Endodermal cell (in vitro differentiated cells): Measurements from ENCODE around the gene HLA-DMB. TPM values are rescaled to one million over a fixed set of nuclear protein-coding genes. Genes with fewer than 3 reads are reported as not detected.

Experiments
- DNase-seq: peaks from one replicate; pipeline ENCODE4 v3.0.0-alpha.2; 2017
- H3K27ac ChIP-seq: 2 replicates; pipeline ENCODE4 v1.5.1; 2013; ENCODE audit warnings: mild to moderate bottlenecking, low read depth, low read length, moderate library complexity
- H3K27me3 ChIP-seq: 2 replicates; pipeline ENCODE4 v1.6.1; 2013; ENCODE audit warnings: mild to moderate bottlenecking, low read length, moderate library complexity; ENCODE audit not compliant: insufficient read depth, control insufficient read depth, poor library complexity, severe bottlenecking
- H3K36me3 ChIP-seq: 2 replicates; pipeline ENCODE4 v1.7.0; 2013; ENCODE audit warnings: mild to moderate bottlenecking, low read length, moderate library complexity; ENCODE audit not compliant: control insufficient read depth, insufficient read depth
- H3K4me1 ChIP-seq: one replicate; pipeline ENCODE4 v1.7.0; 2013; ENCODE audit warnings: low read length; ENCODE audit not compliant: control insufficient read depth, insufficient read depth
- H3K4me3 ChIP-seq: 2 replicates; pipeline ENCODE4 v1.5.1; 2013; ENCODE audit warnings: mild to moderate bottlenecking, low read length, moderate library complexity
- H3K9ac ChIP-seq: 2 replicates; pipeline ENCODE4 v1.6.1; 2013; ENCODE audit warnings: mild to moderate bottlenecking, low read length, moderate library complexity; ENCODE audit not compliant: poor library complexity, severe bottlenecking; ENCODE audit errors: extremely low read depth
- H3K9me3 ChIP-seq: 2 replicates; pipeline ENCODE4 v1.6.1; 2013; ENCODE audit warnings: mild to moderate bottlenecking, low read length, moderate library complexity; ENCODE audit not compliant: control insufficient read depth
- H3K27ac Mint-ChIP-seq: 2 replicates; pipeline ENCODE4 v1.8.0; 2020; ENCODE audit warnings: mixed read lengths
- H3K27me3 Mint-ChIP-seq: 2 replicates; pipeline ENCODE4 v1.8.0; 2021; ENCODE audit warnings: mild to moderate bottlenecking, mixed read lengths; ENCODE audit not compliant: insufficient read depth
- H3K36me3 Mint-ChIP-seq: 2 replicates; pipeline ENCODE4 v1.8.0; 2020; ENCODE audit warnings: low read depth, mixed read lengths
- H3K4me1 Mint-ChIP-seq: 2 replicates; pipeline ENCODE4 v1.8.0; 2020; ENCODE audit warnings: mixed read lengths
- H3K4me3 Mint-ChIP-seq: 2 replicates; pipeline ENCODE4 v1.8.0; 2020; ENCODE audit warnings: mild to moderate bottlenecking, moderate library complexity, mixed read lengths
- H3K9me3 Mint-ChIP-seq: 2 replicates; pipeline ENCODE4 v1.8.0; 2020; ENCODE audit warnings: mild to moderate bottlenecking, mixed read lengths
- CTCF ChIP-seq: fragments of 200-600 bp; sonication (generic); conservative IDR thresholded peaks from 2 replicates; pipeline ENCODE4 v1.5.0; 2021; ENCODE audit warnings: antibody characterized with exemption, mild to moderate bottlenecking
- WGBS, 2 experiments: methylation state at CpG; one replicate each; pipeline versions ENCODE4 v1.1.5 to v1.1.7; 2013; ENCODE audit warnings: missing lambda C conversion rate in 2 of 2, mixed read lengths in 1 of 2; ENCODE audit not compliant: insufficient coverage in 1 of 2, insufficient read length in 1 of 2; 5-methylcytosine and 5-hydroxymethylcytosine counted together
- total RNA-seq, 2 donors: library from RNA; stranded (reverse); fragmentation: NEBNext Ultra II Directional in 1 of 2; extraction: Animal tissue kit (Norgen Biotek cat#: 25700) in 1 of 2; gene quantifications; 2 replicates in 1 of 2; 3 replicates in 1 of 2; pipeline ENCODE4 v1.2.1, GENCODE V29; 2021

The HLA-DMB gene
- total RNA-seq, 2 donors from 2014 or later, result 0.24 to 1.8 TPM

- no peak overlapping the region for H3K4me3 ChIP-seq
- 43 to 50% methylated on average over 3 of the region's 3 CpGs for WGBS, 2 experiments
- no peaks in the 10 kb centered on the region for H3K9me3 ChIP-seq
- no peak overlapping the region for H3K27ac ChIP-seq
- Mint-ChIP-seq H3K27me3 (peaks cover 2% of the 10 kb centered on the region), H3K36me3 (no peaks in the 10 kb centered on the region), H3K4me3 (no peak overlapping the region), H3K27ac (no peak overlapping the region), H3K9me3 (no peaks in the 10 kb centered on the region), H3K4me1 (no peaks in the 10 kb centered on the region)
- H3K9ac ChIP-seq, result no peak overlapping the region
- peak; percentile 89 for DNase-seq
- H3K4me1 ChIP-seq, result no peaks in the 10 kb centered on the region
- H3K36me3 ChIP-seq, result no peaks in the 10 kb centered on the region
- TF ChIP-seq CTCF, result peak; percentile 75
- H3K27me3 ChIP-seq, result no peaks in the 10 kb centered on the region
Measured at GRCh38 chr6:32954986-32955802, 14.4 kb upstream of the HLA-DMB start.

- Mint-ChIP-seq H3K27me3 (peaks cover 2% of the 10 kb centered on the region), H3K27ac (no peak overlapping the region), H3K36me3 (no peaks in the 10 kb centered on the region), H3K9me3 (no peaks in the 10 kb centered on the region), H3K4me1 (no peaks in the 10 kb centered on the region), H3K4me3 (no peak overlapping the region)
- Histone ChIP-seq H3K27me3 (no peaks in the 10 kb centered on the region), H3K4me1 (no peaks in the 10 kb centered on the region), H3K4me3 (no peak overlapping the region), H3K36me3 (no peaks in the 10 kb centered on the region), H3K9ac (no peak overlapping the region), H3K9me3 (no peaks in the 10 kb centered on the region), H3K27ac (no peak overlapping the region)
- TF ChIP-seq CTCF, result no peak
- WGBS, 2 experiments, result 88% methylated on average over 4 of the region's 4 CpGs
- no peak for DNase-seq
Measured at GRCh38 chr6:32954267-32954666, 13.4 kb upstream of the HLA-DMB start.

- Mint-ChIP-seq H3K36me3 (no peaks in the 10 kb centered on the region), H3K4me1 (no peaks in the 10 kb centered on the region), H3K27me3 (peaks cover 2% of the 10 kb centered on the region), H3K27ac (no peak overlapping the region), H3K9me3 (no peaks in the 10 kb centered on the region), H3K4me3 (no peak overlapping the region)
- Histone ChIP-seq H3K36me3 (no peaks in the 10 kb centered on the region), H3K4me3 (no peak overlapping the region), H3K4me1 (no peaks in the 10 kb centered on the region), H3K9me3 (no peaks in the 10 kb centered on the region), H3K27ac (no peak overlapping the region), H3K9ac (no peak overlapping the region), H3K27me3 (no peaks in the 10 kb centered on the region)
- WGBS, 2 experiments, result 84 to 96% methylated on average over 4 of the region's 4 CpGs
- no peak for TF ChIP-seq CTCF
- DNase-seq, result no peak
Measured at GRCh38 chr6:32953775-32954174, 12.9 kb upstream of the HLA-DMB start.
